GM20431 (cell line): ENCODE results near the gene DDX31.

ENCODE experiments used
- in situ Hi-C: fragments of 300-500 bp; cut with MseI, MboI; formaldehyde crosslinking; loops from one replicate; pipeline ENCODE4 v1.15.0; 2020; ENCODE audit warnings: low sequenced_read_pairs; ENCODE audit not compliant: unreplicated experiment

The DDX31 gene

DNA sequence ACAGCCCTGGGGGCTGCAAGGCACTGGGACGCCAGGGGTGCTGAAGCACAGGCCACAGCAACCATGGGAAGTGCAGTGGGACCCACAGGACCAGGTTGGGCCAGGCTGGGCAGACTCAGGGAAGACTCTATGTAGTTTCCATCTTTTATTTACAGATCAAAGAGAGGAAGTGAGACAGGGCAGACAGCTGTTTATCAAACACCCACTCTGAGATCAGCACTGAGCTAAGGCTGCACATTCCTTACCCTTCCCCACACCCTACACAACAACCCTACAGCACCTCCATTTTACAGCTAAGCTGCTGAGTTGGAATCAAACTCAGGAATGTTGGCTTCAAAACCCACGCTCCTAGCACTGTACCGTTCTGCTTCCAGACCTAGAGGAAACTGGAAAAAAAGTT, 67.6 kb downstream of the DDX31 start:
- in situ Hi-C loops = no loop called here

DNA sequence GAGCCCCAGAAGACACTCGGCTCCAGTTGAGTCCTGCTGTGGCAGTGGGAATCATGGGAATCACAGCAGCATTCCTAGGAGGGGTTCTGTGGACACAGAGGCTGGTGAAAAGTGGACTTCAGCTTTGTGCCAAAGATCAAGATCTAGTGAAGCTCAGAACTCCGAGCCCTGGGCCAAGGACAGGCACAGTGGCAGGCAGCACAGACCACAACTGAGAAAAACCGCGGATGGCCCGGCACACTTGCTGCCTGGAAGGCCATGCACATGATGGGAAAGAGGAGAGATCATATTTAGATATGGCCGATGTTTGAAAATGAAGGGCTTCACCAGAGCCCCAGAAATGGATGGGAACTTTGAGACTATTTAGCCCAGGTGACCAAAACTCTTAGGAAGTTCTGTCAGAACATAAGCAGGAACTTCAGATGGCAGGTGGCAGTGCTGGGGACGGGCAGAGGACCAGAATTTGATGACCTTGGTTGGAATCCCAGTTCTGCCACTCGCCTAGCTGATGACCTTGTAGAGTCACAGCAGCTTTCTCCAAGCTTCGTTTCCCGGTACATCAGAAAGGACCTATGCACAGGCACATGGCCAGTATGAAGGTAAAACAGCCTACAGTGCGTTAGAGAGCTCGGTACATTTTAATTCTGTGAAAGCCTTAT, 69.3 kb downstream of the DDX31 start:
- in situ Hi-C loops = no loop called here

DNA sequence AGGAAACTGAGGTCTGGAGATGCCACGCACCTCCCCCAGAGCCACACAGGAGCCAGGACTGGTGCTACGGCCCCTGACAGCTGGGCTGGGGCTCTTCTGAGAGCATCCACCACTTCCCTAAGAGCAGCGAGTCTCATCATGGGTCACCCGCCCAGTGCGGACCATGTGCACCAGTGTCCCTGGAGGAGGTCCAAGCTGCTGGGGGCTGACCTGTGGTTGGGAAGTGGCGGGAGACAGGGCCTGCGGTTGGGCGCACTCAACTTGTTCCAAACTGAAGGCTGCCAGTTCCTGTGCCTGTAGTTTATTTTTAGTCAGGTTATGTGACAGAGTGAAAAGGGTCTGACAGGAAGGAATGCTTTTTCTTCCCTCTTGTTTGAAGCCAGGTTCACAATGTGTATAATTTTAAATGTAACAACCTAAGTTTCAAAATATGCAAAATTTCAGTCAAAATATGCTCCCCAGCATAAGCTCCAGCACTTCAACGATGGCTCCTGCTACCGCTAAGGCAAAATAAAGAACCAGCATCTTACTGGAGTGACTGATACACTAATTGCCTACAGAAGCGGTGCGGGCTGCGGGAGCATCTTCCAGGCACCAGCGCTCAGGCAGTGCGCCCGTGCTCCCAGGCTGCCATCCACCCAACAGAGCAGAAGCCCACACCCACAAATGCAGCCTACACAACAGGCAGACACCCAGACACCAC, 72.6 kb downstream of the DDX31 start:
- in situ Hi-C loops = no loop called here

DNA sequence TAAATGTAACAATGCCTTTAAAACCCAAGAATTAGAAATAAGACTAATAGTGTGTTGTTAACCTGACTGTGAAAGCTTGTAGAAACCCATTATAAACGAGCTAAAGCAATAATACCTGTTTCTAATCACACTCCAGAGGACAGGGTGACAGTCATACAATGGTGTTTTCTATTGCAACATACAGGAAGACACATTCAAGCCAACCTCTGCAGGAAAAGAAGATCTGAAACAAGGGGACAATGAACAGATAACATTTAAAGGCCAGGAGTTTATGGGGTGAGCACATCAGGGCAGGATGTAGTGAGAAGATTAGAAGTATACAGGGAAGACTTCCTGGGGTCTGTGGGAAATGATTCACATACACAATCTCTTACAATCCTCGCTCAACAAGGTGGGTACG, 73.6 kb downstream of the DDX31 start:
- in situ Hi-C loops = no loop called here

DNA sequence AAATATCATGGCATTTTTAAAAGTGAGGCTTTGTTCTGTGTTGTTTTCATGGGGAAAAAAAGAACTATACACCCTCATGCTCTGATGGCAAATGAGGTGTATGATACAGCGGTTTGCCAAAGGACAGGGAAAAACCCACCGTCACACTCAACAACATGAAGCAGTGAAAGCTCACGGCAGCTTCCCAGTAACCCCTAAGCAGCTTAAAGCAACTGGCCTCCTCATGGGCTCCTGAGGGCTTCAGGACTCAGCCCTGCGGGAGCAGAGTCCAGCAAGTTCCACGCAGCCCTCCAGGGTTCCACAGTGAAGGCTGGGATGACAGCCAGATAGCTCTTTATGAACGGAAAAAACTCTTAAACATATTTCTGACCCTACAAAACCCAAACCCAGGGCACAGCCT, 74.5 kb downstream of the DDX31 start:
- in situ Hi-C loops = no loop called here

DNA sequence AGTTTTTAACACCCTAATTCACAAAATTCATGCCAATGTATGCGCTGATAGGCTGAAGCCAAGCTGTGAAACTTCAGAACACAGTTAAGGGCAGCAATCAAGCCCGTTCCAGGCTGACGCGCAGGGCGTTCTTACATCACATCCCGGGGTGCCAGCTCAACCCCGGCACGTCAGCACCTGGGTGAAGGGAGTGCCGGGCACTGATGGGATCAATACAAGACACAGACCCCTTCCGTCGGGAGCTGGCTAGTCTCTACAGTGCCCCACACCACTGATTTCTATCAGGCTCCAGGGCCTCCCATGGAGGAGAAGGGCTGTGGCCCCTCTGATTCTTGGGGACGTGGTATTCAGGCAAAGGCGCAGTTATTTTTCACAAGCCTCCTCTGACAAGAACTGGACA, 75.4 kb downstream of the DDX31 start:
- in situ Hi-C loops = no loop called here

DNA sequence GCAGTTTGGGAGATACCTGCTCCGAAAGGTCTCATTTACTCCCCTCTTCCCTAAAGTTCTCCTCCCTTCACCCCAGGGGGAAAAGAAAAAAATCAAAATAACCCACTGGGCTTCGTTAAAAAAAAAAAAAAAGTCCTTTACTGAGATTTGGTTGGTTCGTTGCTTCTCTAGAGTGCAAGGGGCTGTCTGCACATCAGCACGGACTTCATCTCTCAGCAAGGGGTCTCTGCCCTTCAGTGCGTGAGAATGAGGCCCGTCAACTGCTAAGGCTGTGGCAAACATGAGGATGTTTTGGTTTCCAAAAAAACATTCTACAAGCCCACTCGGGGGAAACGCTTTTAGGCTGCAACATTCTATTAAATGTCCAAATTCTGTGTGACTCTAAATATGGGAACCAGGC, 77.3 kb downstream of the DDX31 start:
- in situ Hi-C loops = no loop called here

DNA sequence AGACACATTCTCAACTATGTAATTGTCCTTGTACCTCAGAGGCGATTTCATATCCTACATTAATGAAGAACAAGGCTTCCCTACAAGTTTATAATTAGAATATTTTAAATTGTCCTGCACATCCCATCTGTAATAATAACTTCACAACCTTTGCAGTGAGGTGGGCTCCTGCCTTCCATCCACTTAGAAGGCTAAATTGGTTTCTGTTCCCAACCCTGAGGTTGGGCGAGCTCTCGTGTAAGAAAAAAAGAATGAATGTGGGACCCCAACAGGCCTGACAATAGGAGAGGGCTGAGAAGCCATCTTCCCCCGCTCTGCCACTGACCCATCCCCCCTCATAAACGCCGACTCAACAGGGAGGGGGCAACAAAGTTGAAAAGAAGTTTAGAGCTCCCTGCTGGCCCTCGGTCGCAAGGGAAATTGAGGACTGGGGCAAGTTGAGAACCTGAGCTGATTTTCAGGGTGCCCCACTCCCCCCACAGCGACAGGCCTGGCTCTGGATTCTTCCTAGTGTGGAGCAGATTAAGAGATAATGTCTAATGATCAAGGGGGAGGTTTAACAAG, 78.0 kb downstream of the DDX31 start:
- in situ Hi-C loops = no loop called here

DNA sequence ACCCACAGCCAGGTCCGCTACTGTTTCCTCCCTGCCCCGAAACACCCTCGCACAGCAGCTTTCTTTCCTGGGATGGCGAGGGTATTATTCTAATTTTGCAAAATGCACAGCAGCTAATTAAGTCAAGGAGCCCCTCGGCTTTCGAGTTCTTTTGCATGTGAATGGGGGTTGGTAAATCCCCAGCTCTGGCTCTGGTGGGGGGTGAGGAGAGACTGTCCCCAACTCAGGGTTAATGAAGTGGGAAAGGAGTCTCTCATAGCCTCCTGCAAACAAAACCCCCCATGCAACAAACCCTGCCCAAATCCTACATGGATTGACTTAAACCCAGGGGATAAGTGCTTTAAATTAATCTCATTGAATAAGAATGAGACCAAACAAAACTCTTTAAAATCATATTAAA, 78.5 kb downstream of the DDX31 start:
- in situ Hi-C loops = no loop called here

DNA sequence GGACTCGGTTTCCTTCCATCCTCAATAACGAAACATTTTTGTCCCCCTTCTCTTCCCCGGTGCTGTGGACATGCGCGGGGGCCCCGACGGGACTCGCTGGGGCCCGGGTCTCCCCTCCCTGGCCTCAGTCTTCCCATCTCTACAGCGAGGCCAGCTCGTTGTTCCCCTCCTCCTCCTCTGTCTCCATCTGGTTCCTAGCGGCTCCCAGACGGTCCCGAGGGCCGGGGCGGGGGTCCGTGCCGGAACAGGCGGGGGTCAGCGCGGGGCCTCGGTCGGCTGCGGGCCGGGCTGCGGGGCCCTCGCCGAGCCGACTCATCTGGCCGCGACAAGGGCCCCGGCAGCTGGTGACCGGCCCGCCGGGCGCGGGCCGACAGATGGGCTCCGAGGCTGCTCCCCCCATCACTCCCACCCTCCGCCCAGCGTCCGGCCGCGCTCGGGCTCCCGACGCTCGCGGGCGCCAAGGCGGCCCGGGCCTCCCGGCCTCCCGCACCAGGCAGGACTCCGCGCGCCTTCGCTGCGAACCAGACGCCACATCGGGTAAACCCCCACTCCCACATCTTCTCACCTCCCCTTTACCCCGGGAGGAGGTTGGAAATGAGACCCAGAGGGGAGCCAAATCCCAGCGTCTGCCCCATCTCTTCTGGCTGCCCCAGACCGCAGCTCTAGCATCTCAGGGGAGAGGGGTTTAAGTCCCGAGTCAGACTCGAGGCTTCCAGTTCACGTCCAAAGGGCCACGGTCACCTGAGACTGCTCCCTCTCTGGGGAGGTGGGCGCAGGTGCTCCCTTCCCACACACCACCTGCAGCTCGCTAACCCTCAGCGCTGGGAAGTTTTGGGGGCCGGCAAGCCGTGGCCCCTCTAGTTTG, 79.2 kb downstream of the DDX31 start:
- in situ Hi-C loops = no loop called here

DNA sequence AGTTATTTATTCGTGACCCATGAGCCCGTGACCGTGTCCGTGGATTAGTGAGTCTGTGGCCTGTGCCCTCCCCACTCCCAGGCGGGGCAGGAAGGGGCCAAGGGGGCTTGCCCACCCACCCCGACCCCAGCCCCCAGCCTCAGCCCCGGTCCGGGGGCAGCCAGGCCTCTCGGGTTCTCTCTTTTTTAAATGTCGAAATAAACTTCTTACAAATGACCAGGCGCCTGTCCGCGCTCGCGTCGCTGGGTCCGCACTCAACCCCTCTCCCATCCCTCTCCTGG, 79.8 kb downstream of the DDX31 start:
- in situ Hi-C loops = no loop called here

DNA sequence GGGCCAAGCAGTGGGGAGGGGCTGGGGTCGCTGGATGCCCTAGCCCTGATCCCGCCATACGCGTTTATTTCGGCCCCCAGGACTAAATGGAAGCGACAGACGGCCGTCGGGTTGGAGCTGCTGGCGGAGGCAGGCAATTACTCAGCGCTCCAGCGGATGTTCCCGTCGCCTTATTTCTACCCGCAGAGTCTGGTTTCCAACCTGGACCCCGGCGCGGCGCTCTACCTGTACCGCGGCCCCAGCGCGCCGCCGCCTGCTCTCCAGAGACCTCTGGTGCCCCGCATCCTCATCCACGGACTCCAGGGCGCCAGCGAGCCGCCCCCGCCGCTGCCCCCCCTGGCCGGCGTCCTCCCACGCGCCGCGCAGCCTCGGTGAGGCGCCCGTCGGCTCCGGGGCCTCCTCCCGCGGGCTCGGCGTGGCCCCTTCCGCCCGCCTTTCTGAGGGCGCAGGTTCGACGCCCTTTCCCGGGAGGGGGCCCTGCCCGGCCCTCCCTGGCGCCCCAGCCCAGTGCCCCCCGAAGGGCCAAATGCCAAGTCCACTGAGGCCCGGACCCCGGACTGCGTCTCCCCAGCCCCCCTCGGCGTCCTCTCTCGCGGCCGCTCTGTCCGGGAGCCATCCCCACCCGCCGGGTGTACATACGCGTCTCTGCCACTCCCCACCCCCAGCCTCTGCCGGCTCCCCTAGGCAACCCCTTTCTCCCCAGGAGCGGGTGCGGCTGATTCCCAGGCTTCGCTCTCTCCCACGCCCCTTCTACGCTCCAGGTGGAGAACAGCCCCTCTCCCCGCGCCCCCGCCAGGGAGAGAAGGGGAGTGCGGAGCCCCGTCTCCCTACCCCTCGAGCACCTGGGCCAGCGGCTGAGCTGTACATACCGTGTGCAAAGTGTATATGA, 80.4 kb downstream of the DDX31 start:
- in situ Hi-C loops = no loop called here

DNA sequence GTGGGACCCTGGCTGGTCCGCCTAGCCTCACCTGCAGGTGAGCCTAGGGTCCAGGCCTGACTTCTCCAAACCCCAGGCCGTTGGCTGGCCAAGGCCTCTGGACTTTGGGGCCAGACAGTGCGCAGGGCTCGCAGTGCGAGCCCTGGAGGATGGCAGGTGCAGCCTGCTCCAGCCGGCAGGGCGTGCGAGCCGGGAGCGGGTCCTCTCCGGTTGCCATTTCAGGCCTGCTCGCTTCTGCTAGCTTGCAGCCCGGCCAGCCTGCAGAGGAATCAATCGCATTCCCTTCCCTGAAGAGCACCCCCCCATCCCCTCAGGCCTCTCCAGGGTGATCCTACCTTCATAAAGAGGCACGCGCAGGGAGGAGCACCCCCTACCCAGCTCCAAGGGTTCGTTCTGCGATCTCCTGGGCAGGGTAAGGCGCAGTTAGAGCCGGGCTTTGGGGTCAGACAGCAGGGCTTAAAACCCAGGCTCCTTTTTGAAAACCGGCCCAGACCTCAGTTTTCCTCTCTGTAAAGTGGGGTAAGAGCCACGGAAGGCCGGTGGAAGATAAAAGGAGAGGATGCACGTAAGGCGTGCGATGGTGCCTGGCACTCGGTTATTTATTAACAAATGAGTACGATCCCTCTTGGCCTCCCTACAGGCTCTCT, 81.2 kb downstream of the DDX31 start:
- in situ Hi-C loops = no loop called here

DNA sequence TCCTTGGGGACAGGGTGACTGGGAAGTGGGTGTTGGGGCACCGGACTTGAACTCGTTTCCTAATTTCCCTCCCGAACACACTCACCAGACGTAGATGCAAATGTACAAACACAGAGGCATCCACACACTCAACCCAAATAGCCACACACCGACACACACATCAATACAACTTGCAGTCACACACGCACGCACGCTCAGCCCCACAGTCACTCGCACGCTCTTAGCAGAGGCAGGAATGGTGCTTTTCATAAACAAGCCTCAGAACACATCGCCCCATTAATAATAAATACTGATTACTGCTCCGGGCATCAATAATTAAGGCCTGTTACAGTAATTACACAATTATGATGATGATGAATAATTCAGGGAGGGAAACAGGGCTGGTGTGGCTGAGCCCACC, 81.7 kb downstream of the DDX31 start:
- in situ Hi-C loops = no loop called here

DNA sequence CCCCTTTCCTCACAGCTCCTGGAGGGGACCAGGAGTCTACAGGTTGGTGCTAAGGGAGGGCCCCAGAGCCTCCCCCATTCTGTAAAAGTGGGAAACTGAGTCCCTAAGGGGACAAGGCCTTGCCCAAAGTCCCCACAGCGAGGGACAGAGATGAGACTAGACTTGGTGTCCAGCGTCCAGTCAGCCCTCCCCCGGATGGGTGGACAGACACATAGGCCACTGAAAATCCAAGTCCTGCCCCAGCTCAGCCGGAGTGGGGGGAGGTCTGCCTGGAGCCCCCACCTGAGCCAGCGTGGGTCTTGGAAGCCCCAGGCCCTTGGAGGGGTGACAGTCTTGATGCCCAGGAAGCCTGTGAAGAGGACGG, 82.2 kb downstream of the DDX31 start:
- in situ Hi-C loops = no loop called here

DNA sequence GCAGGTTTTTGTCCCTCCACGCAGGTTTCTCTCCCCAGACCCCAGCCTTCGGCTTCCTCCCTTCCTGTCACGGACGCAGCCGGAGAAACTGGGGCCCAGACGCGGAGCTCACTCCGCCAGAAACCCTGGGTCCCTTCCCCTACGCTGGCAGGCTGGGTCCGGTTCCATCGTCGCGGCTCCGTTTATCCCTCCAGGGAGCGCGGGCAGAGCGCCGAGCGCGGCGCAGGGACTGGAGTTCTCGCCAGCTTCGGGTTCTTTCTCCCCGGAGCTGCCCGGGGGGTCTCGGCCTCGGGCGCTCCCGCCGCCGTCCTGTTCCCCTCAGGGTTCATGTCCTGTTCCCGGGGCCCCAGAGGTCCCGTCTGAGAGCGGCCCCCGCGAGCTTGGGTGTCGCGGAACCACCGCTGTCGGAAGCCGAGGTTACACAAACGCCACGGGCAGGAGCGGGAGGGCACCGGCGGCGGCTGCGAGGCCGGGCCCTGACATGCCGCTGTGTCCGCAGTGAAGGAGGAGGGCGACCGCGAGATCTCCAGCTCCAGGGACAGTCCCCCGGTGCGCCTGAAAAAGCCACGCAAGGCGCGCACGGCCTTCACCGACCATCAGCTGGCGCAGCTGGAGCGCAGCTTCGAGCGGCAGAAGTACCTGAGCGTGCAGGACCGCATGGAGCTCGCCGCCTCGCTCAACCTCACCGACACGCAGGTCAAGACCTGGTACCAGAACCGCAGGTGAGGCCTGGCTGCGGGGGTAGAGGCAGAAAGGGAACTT, 82.8 kb downstream of the DDX31 start:
- in situ Hi-C loops = no loop called here

DNA sequence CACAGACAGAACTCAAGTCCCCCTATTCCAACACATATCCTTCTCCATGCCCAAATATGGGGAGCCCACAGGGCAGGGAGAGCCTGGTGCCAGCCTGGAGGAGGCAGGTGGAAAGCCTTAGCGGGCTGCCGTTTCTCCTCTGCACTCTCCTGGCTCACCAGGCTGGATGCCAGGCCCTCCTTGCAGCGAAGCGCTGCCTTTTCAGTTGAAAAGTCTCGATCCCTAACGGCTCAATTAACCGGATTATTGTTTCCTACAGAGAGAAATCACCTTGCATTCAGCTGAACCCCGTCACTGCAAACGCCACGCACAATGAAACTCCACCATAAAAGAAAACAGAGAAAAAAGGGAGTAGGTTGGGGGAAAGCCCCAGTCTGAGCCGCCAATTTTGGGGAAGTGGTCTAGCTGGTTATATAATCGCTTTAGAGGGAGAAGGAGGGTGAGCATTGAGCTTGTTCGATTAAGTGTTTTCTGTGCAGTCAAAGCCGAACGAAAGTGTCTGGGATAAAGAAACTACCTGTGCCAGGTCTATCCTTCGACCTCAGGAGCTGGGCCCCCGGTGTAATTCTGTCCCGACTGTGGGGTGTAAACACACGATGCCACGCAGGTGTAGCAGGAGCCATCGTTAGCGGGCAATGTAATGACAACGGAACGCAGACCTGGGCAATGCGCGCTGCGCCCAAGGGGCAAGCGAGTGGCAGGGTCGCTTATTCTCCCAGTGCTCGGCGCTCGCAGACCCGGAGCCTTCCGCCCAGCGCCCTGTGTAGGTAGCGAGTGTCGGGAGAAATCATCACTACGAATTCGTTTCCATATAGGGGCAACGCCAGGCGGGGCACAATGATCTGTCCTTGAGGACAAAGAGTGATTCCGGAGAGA, 83.6 kb downstream of the DDX31 start:
- in situ Hi-C loops = no loop called here
